GM12865 (cell line): ENCODE measurements around the gene FAM180B.
A peak's percentile ranks its signal among the peaks of the same experiment; 100 is the strongest.

Experiments used
- DNase-seq: peaks from one replicate; pipeline ENCODE4 v3.0.0; 2010; ENCODE audit warnings: low read depth
- H3K4me3 ChIP-seq: 2 replicates; pipeline ENCODE4 v1.5.1; 2011; ENCODE audit warnings: mild to moderate bottlenecking, low read depth, low read length, control low read depth
- TF ChIP-seq, protein P1 (sequence below): IDR thresholded peaks from 2 replicates; pipeline ENCODE4 v1.5.1; 2011; ENCODE audit warnings: low read length, control low read depth, low read depth, inconsistent platforms; ENCODE audit not compliant: insufficient read depth; ENCODE audit errors: missing control alignments

The FAM180B gene

DNA sequence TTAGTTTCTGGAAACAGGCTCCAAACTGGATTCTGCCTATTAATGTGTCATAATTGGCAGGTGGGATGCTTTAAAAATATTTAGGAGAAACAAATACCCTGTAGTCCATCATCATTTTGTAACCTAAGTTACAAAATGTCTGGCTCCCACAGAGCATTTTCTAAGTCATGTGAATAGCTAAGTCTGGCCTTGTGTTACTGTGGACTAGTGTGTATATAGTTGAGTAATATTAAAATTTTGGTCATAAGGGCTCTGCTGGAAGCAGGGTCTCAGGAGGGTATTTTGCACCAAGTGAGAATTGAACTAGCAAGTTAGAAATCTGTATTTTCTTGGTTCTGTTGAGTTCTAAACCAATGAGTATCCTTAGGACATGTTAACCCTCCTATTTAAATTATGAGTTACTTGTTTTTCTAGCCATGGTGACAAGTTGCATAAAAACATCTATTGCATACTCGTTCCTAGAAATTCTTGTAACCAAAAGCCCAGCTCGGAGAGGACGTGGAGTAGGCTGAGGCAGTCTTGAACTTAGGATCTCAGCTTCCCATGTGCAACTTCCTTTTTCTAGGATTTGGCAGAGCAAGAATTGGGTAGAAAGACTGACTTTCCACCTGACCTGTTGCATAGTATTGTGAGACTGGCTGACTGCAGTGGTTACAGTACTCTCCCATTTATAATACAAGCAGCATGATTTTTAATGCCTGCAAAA lies 15.7 kb upstream of the FAM180B start:
- H3K4me3 ChIP-seq: no peak overlapping the region
- TF ChIP-seq, protein P1, sequence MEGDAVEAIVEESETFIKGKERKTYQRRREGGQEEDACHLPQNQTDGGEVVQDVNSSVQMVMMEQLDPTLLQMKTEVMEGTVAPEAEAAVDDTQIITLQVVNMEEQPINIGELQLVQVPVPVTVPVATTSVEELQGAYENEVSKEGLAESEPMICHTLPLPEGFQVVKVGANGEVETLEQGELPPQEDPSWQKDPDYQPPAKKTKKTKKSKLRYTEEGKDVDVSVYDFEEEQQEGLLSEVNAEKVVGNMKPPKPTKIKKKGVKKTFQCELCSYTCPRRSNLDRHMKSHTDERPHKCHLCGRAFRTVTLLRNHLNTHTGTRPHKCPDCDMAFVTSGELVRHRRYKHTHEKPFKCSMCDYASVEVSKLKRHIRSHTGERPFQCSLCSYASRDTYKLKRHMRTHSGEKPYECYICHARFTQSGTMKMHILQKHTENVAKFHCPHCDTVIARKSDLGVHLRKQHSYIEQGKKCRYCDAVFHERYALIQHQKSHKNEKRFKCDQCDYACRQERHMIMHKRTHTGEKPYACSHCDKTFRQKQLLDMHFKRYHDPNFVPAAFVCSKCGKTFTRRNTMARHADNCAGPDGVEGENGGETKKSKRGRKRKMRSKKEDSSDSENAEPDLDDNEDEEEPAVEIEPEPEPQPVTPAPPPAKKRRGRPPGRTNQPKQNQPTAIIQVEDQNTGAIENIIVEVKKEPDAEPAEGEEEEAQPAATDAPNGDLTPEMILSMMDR: no peak
- DNase-seq: no peak

DNA sequence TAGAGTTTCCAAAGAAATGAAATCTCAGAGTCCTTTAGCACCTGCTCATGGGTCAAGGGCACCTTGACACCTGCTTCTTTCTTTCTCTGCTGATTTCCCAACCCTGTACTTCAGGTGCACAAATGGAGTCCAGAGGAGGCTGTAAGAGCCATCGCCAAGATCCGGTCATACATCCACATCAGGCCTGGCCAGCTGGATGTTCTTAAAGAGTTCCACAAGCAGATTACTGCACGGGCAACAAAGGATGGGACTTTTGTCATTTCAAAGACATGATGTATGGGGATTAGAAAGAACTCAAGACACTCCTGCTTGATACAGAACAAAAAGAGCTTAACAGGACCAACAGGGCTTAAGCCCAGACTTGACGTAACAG lies 15.1 kb upstream of the FAM180B start:
- TF ChIP-seq, protein P1: no peak
- no peak for DNase-seq
- no peak overlapping the region for H3K4me3 ChIP-seq

DNA sequence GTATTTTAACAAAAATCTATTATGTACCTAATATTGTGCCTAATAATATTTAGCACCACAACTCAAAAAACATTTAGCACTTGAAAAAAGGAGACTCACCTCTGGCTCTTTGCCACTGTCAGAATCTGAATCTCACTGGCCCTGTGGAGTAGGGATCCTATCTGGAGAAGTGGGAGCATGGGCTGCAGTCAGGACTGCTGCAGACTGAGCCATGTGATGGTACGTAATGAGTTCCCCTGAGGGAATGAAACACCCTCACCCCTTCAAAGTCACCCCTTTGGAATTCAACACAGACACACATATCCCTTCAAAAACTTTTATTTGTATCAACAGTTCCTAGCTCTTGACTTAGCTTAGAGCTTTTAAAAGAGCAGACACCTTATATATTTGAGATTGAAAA lies 14.6 kb upstream of the FAM180B start:
- no peak overlapping the region for H3K4me3 ChIP-seq
- DNase-seq: no peak
- TF ChIP-seq, protein P1: no peak

DNA sequence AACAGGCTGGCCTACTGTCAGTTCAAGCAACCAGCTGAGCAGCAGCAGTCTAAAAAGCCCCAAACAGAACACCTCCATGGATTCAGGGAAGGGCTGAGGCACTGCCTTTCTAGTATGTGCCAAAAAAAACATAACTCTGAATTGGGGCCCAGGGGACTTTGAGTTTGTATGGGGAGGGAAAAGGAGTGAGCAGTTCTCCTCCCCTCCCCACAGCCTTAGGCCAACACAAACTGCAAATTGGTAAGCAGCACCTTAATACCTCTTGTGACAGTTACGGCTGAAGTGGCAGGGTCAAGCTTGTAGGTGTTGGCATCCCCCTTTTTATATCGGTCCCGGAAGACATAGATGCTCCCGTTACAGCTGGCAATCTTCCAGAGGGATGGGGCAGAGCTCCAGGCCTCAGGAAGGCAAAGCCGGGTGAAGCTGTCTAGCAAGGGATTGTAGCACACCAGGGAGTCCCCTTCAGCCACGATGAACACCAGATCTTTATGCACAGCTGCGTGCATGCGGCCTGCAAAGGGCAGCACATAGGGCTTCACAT lies 13.7 kb upstream of the FAM180B start:
- DNase-seq: no peak
- no peak overlapping the region for H3K4me3 ChIP-seq

DNA sequence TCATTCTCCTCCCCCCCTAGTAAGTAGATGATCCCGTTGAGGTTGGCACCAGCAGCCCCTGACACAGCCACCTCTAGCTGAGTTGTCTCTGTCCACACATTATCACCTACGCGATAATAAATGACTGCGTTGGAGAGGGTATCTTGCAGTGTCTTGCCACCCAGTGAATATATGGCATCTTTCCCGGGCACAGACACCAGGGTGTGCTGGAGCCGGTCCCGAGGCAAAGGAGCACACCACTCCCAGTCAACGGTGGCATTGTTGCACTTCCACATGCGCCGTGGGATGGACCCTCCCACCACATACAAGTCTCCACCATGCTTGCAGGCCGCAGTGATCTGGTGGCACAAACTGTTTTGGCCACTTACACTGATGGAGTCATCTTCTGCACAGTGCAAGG lies 13.2 kb upstream of the FAM180B start:
- no peak overlapping the region for H3K4me3 ChIP-seq
- TF ChIP-seq, protein P1: no peak
- DNase-seq: no peak

More for the DNA sequence above, 13.7 kb upstream of the FAM180B start:
- TF ChIP-seq, protein P1: no peak

DNA sequence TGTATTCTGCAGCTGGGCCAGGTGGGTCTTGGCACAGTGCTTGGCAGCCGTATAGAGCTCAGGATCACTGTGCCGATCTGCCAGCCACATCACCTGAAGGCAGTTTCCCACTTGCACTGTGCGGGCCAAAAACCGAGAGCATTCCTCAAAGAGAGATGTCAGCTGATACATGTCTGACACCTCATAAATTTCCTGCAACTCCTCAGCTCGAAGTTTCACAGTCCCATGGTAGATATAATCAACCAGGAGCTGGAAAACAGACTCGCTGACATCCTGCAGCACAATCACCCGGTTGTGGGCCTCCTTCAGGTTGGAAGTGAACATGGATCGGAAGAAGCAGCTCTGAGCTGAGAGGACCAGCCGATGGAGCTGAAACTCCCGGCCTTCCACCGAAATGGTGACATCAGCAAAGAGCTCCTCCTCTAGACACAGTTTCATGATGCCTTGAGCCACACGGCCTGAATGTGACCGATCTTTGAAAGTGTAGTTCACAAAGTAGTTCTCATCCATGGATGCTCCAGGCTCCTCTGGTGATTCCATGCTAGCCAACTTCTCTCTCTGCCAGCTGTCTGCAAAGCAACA lies 8.9 kb upstream of the FAM180B start:
- no peak for DNase-seq
- TF ChIP-seq, protein P1: no peak
- H3K4me3 ChIP-seq: peak overlapping the region; percentile 86
